Measurements from ENCODE around the gene ABCD3.

DNA sequence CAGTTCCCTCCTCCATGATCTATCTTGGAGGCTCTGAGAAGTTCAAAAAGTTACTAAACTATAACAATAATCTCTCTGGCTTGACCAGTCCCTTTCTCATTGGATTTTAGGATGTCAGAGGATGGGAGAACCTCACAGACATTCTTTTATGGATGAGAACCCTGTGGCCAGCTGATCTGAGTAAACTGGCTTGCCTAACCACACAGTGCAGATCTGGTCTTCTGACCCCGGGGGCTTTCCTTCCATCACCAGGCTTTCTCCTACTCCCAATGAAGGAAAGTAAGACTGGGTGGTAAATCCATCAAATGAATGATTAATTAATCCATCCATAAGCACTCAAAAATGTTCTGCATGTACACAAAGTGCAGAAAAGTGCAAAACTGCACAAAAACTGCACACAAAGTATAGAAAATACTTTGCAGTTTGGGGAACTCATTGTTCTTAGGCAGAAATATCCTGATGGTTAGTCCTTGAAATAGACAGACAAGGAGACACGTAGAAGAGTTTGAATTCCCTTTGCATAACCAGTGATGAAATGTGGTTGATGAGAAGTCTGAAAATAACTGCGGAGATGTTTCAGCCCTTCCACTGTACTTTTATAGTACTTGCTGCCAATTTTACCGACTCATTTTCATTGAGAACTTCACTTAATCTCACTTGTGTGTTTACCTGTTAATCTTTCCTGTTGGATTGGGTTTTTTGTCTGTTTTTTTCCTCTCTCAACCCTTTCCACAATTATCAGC is 125.9 kb downstream of the ABCD3 start:
- no peak for TF ChIP-seq CTCF (IDR thresholded peaks at IDR 0.05; ENCODE audit: poor library complexity, severe bottlenecking)
- TF ChIP-seq EZH2 (IDR thresholded peaks at IDR 0.05; ENCODE audit: borderline replicate concordance, insufficient read depth, low read length, poor library complexity, severe bottlenecking), result no peak
- no peak for TF ChIP-seq REST (IDR thresholded peaks at IDR 0.05; ENCODE audit: borderline replicate concordance)
- no peak for TF ChIP-seq EP300 (conservative IDR thresholded peaks at IDR 0.05; ENCODE audit: poor library complexity, severe bottlenecking)
